HUES6 (cell line): ENCODE data around the gene SPARC.

Experiments used
- H3K27ac ChIP-seq: 2 replicates; pipeline ENCODE4 v1.7.0; 2013; ENCODE audit warnings: low read depth, mild to moderate bottlenecking, low read length, inconsistent platforms
- H3K27me3 ChIP-seq: 2 replicates; pipeline ENCODE4 v1.6.1; 2013; ENCODE audit warnings: low read length; ENCODE audit not compliant: control insufficient read depth, insufficient read depth
- H3K36me3 ChIP-seq: 2 replicates; pipeline ENCODE4 v1.6.1; 2013; ENCODE audit warnings: low read length; ENCODE audit not compliant: control insufficient read depth, insufficient read depth
- H3K4me1 ChIP-seq: 2 replicates; pipeline ENCODE4 v1.6.1; 2013; ENCODE audit warnings: low read length; ENCODE audit not compliant: control insufficient read depth, insufficient read depth
- H3K4me3 ChIP-seq: 2 replicates; pipeline ENCODE4 v1.5.1; 2013; ENCODE audit warnings: low read depth, low read length
- H3K9ac ChIP-seq: one replicate; pipeline ENCODE4 v1.6.1; 2013; ENCODE audit warnings: mild to moderate bottlenecking, low read length
- H3K9me3 ChIP-seq: 2 replicates; pipeline ENCODE4 v1.6.1; 2013; ENCODE audit warnings: low read depth, low read length; ENCODE audit not compliant: control insufficient read depth, insufficient read depth

The SPARC gene

DNA sequence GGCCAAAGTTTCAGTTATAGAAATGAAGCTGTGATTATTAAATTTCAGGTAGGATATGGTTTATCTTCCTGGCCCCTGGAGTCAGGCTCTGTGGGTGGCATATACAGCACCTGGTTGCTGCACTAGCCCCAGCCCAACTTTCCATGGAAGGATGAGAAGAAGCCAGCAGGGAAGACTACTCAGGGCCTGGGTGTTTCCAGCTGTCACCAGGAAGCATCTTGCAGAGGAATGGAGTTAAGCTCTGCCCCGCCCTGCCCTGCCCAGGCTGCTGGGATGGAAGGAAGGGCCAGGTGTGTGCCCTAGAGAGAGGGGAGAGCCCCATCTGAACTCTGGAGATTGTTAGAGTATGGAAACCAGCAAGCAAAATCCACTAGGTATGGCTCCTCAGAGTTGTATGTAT is 52.8 kb downstream of the SPARC start:
- H3K9me3 ChIP-seq, result no peaks in the 10 kb centered on the region
- no peak overlapping the region for H3K4me3 ChIP-seq
- H3K9ac ChIP-seq, result no peak overlapping the region
- no peaks in the 10 kb centered on the region for H3K4me1 ChIP-seq
- H3K27me3 ChIP-seq, result peaks cover 19% of the 10 kb centered on the region
- no peaks in the 10 kb centered on the region for H3K36me3 ChIP-seq
- no peak overlapping the region for H3K27ac ChIP-seq

GRCh38 chr5:151632941-151633340 is 53.8 kb downstream of the SPARC start:
- Histone ChIP-seq H3K9ac (no peak overlapping the region), H3K9me3 (no peaks in the 10 kb centered on the region), H3K4me3 (no peak overlapping the region), H3K36me3 (no peaks in the 10 kb centered on the region), H3K27me3 (peaks cover 10% of the 10 kb centered on the region), H3K27ac (no peak overlapping the region), H3K4me1 (0 out of 2 replicates have a peak, but pooled peaks cover 3% of the 10 kb centered on the region)

GRCh38 chr5:151632524-151632923 is 54.2 kb downstream of the SPARC start:
- Histone ChIP-seq H3K9ac (no peak overlapping the region), H3K4me3 (no peak overlapping the region), H3K27ac (no peak overlapping the region), H3K36me3 (no peaks in the 10 kb centered on the region), H3K27me3 (peaks cover 6% of the 10 kb centered on the region; the same call in 1 of the 2 replicates), H3K9me3 (no peaks in the 10 kb centered on the region), H3K4me1 (0 out of 2 replicates have a peak, but pooled peaks cover 3% of the 10 kb centered on the region)

DNA sequence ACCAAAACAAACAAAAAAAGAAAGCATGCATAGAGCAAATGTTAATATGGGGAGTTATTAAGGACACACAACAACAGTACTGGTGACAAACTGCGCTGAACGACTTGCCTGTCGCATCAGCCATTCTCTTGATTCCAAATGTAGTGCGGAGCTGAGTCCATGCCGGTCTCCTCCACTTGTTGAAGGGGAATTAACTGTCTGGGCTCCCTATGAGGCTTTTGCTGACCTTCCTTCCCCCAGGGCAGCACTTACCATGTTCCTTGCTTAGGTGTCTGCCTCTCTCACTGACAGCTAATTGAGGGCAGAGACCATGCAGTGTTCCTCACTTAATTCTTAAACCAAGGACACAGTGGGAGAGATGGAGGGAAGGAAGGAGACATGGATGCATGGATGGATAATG is 54.8 kb downstream of the SPARC start:
- Histone ChIP-seq H3K4me1 (0 out of 2 replicates have a peak, but pooled peaks cover 3% of the 10 kb centered on the region), H3K9me3 (no peaks in the 10 kb centered on the region), H3K9ac (no peak overlapping the region), H3K27me3 (peaks cover 6% of the 10 kb centered on the region; the same call in 1 of the 2 replicates), H3K4me3 (no peak overlapping the region), H3K36me3 (no peaks in the 10 kb centered on the region), H3K27ac (no peak overlapping the region)

GRCh38 chr5:151630088-151630487 is 56.6 kb downstream of the SPARC start:
- H3K9me3 ChIP-seq, result no peaks in the 10 kb centered on the region
- H3K4me1 ChIP-seq, result 0 out of 2 replicates have a peak, but pooled peaks cover 3% of the 10 kb centered on the region

GRCh38 chr5:151628112-151628823 is 58.4 kb downstream of the SPARC start:
- H3K36me3 ChIP-seq, result no peaks in the 10 kb centered on the region
- no peaks in the 10 kb centered on the region for H3K9me3 ChIP-seq
- H3K4me1 ChIP-seq, result 0 out of 2 replicates have a peak, but pooled peaks cover 3% of the 10 kb centered on the region
- no peak overlapping the region for H3K4me3 ChIP-seq
- H3K27me3 ChIP-seq, result no peaks in the 10 kb centered on the region
- no peak overlapping the region for H3K9ac ChIP-seq
- no peak overlapping the region for H3K27ac ChIP-seq

More at GRCh38 chr5:151630088-151630487, 56.6 kb downstream of the SPARC start:
- H3K27me3 ChIP-seq, result no peaks in the 10 kb centered on the region
- H3K4me3 ChIP-seq, result no peak overlapping the region
- H3K27ac ChIP-seq, result no peak overlapping the region
- H3K36me3 ChIP-seq, result no peaks in the 10 kb centered on the region
- H3K9ac ChIP-seq, result no peak overlapping the region

DNA sequence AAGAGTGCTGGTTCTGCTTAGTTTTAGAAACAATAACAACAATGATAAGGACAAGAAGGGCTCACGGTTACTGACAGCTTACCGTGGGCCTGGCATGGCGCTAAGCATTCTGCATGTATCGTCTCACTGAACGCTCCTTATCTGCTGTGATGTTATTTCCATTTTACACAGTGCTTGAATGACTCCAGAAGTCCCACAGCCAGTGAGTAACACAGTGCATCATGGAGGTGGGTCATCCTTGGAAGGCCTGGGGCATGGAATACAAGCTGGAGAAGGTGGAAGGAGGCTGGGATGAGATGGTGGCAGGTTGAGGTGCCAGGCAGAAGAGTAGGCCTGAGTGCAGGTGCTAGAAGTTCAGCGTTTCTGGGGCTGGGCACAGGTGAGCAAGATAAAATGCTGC is 59.1 kb downstream of the SPARC start:
- no peak overlapping the region for H3K9ac ChIP-seq
- no peaks in the 10 kb centered on the region for H3K27me3 ChIP-seq
- H3K4me3 ChIP-seq, result no peak overlapping the region
- H3K9me3 ChIP-seq, result no peaks in the 10 kb centered on the region
- H3K4me1 ChIP-seq, result 0 out of 2 replicates have a peak, but pooled peaks cover 3% of the 10 kb centered on the region
- no peak overlapping the region for H3K27ac ChIP-seq
- H3K36me3 ChIP-seq, result no peaks in the 10 kb centered on the region

DNA sequence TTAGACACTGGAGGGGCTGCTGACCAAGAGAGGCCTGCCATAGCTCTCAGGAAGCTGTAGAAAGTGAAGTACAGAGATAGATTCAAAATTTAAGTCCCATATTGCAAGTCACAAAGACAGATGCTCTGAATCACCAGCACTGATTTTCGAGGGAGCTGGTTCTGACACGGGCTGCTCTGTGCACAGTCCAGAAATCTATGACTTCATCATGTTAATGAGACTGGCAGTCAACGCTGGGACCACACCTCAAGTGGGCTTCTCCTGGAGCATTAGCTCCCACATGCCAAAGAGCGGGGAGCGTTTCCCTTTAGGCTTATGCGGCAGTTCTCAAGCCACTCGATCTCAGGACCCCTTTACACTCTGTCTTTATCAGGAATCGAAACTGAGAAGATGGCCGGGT is 61.4 kb downstream of the SPARC start:
- H3K4me1 ChIP-seq, result peaks cover 10% of the 10 kb centered on the region
- H3K27me3 ChIP-seq, result no peaks in the 10 kb centered on the region
- no peak overlapping the region for H3K27ac ChIP-seq
- no peak overlapping the region for H3K4me3 ChIP-seq
- no peaks in the 10 kb centered on the region for H3K9me3 ChIP-seq
- no peaks in the 10 kb centered on the region for H3K36me3 ChIP-seq
- no peak overlapping the region for H3K9ac ChIP-seq

DNA sequence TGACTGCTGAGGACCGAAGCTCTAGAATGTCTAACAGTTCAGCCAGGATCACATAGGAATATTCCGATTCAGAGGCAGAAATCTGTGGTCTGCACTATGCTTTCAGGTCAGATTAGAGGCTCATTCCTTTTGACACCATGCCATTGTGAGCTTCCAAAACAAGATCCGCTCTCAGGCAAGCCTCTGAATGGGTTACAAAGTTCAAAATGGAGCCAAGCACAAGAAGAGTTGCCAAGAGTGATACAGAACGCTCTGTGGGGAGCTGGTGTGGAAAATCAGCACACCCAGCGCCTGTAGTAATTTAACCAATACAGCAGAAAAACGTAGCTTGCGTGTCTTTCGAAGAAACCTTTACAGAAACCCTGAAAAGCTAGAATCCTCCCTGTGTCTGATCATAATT is 62.2 kb downstream of the SPARC start:
- Histone ChIP-seq H3K4me1 (peaks cover 18% of the 10 kb centered on the region), H3K9ac (no peak overlapping the region), H3K9me3 (no peaks in the 10 kb centered on the region), H3K27me3 (no peaks in the 10 kb centered on the region), H3K36me3 (no peaks in the 10 kb centered on the region), H3K27ac (no peak overlapping the region), H3K4me3 (no peak overlapping the region)

DNA sequence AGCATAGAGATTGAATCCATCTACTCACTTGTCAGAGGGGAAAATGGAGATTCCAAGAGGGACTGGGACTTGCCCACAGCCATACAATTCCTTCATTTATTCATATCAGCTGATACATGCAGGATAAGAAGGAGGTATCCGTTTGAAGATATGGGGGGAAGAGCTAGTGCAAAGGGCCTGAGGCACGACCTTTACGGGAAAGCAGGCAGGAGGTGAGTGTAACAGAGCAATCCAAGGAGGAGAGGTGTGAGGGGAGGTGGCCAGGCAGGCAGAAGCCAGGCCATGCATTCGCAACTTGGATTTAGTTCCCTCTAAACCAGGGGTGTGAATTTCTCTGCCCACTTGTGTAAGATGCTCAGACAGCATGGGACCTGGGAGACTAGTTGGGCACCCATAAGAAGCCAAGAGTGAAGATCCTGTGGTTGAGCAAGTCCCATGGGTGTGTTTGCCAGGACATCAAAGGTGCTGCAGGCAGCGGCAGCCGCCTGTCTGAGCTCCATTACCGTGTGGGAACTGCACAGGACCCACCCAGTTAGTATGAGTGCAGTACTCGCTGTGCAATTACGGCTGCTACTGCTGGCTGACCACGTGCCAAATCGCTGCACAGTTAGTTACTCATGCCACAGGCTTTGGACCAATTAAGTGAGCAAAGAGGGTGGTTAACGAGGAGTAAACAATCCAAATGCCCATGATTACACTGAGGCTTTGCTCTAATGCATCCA is 64.2 kb downstream of the SPARC start:
- H3K27ac ChIP-seq, result no peak overlapping the region
- H3K27me3 ChIP-seq, result no peaks in the 10 kb centered on the region
- H3K9ac ChIP-seq, result no peak overlapping the region
- H3K4me3 ChIP-seq, result no peak overlapping the region
- H3K36me3 ChIP-seq, result no peaks in the 10 kb centered on the region
- peaks cover 23% of the 10 kb centered on the region for H3K4me1 ChIP-seq
- H3K9me3 ChIP-seq, result no peaks in the 10 kb centered on the region

- Histone ChIP-seq H3K9ac (no peak overlapping the region), H3K4me1 (peaks cover 32% of the 10 kb centered on the region), H3K9me3 (no peaks in the 10 kb centered on the region), H3K4me3 (no peak overlapping the region; the same call in 1 of the 2 replicates), H3K27ac (no peak overlapping the region), H3K27me3 (no peaks in the 10 kb centered on the region), H3K36me3 (no peaks in the 10 kb centered on the region)
These were observed 66.3 kb downstream of the SPARC start for GRCh38 chr5:151620461-151620840.
